H1 (cell line): ENCODE data around the gene OPCML. TPM values are rescaled to one million over a fixed set of nuclear protein-coding genes. Genes with fewer than 3 reads are reported as not detected.

ENCODE experiments used
- CTCF ChIA-PET: fragments of 300-600 bp; sonication (Branson Sonifier 250); formaldehyde crosslinking; loops from one replicate; lab custom pipeline; 2021; ENCODE audit not compliant: partially characterized antibody; lab: Charles Lee
- POLR2A ChIA-PET: fragments of 300-600 bp; sonication (Branson Sonifier 250); formaldehyde crosslinking; loops from one replicate; lab custom pipeline; 2021; ENCODE audit warnings: inconsistent platforms; ENCODE audit not compliant: partially characterized antibody; lab: Charles Lee
- DNase-seq, 2 experiments: peaks; one replicate each; pipeline versions ENCODE4 v3.0.0 to v3.0.0-alpha.2; 2010 to 2022; ENCODE audit warnings: low spot score in 2 of 2, low read depth in 1 of 2, mixed read lengths in 1 of 2
- FAIRE-seq: peaks from 2 replicates; lab custom pipeline; 2011; peaks lifted over from hg19 to GRCh38; lab: Jason Lieb, UNC
- H2AFZ ChIP-seq: 2 replicates; pipeline ENCODE4 v1.8.1; 2012; ENCODE audit warnings: low read length, inconsistent platforms
- H2AK5ac ChIP-seq: 2 replicates; pipeline ENCODE4 v1.6.1; 2013; ENCODE audit warnings: low read depth, low read length
- H2BK120ac ChIP-seq: replicated peaks from 2 replicates; pipeline ENCODE3; 2013; ENCODE audit warnings: low read depth, low read length, inconsistent platforms
- H2BK12ac ChIP-seq: 2 replicates; pipeline ENCODE4 v1.6.1; 2013; ENCODE audit warnings: low read depth, low read length
- H2BK15ac ChIP-seq: 2 replicates; pipeline ENCODE4 v1.6.1; 2013; ENCODE audit warnings: low read length
- H2BK20ac ChIP-seq: 2 replicates; pipeline ENCODE4 v1.6.1; 2013; ENCODE audit warnings: low read length
- H2BK5ac ChIP-seq: 2 replicates; pipeline ENCODE4 v1.6.1; 2013; ENCODE audit warnings: low read depth, low read length
- H3K14ac ChIP-seq: 2 replicates; pipeline ENCODE4 v1.6.1; 2013; ENCODE audit warnings: inconsistent platforms; ENCODE audit not compliant: insufficient read length
- H3K18ac ChIP-seq: 2 replicates; pipeline ENCODE4 v1.6.1; 2013; ENCODE audit warnings: low read length; ENCODE audit errors: extremely low read depth
- H3K23ac ChIP-seq: 2 replicates; pipeline ENCODE4 v1.6.1; 2013; ENCODE audit warnings: inconsistent platforms; ENCODE audit not compliant: insufficient read length
- H3K23me2 ChIP-seq: 2 replicates; pipeline ENCODE4 v1.6.1; 2013; ENCODE audit warnings: low read depth, low read length
- H3K27ac ChIP-seq: 2 replicates; pipeline ENCODE4 v1.6.1; 2011; ENCODE audit warnings: low read depth, low read length, inconsistent platforms
- H3K27me3 ChIP-seq, 4 experiments: replicated peaks in 1 of 4; 1 replicate in 1 of 4; 2 replicates in 3 of 4; pipeline versions ENCODE4 v1.6.1 to v1.8.1; 2011 to 2013; ENCODE audit warnings: low read length in 3 of 4, mild to moderate bottlenecking in 3 of 4, inconsistent platforms in 2 of 4, mixed read lengths in 2 of 4, moderate library complexity in 1 of 4; ENCODE audit not compliant: control insufficient read depth in 3 of 4, insufficient read depth in 3 of 4; ENCODE audit errors: extremely low read depth in 1 of 4
- H3K36me3 ChIP-seq, 4 experiments: 2 replicates each; pipeline versions ENCODE4 v1.6.1 to v1.8.1; 2011 to 2013; ENCODE audit warnings: mild to moderate bottlenecking in 4 of 4, low read length in 3 of 4, moderate library complexity in 2 of 4, control low read depth in 1 of 4, inconsistent platforms in 1 of 4; ENCODE audit not compliant: insufficient read depth in 4 of 4, control insufficient read depth in 2 of 4
- H3K4ac ChIP-seq: replicated peaks from 2 replicates; pipeline ENCODE3; 2013; ENCODE audit warnings: low read length, low read depth, mixed read lengths, inconsistent platforms; ENCODE audit not compliant: insufficient read length
- H3K4me1 ChIP-seq, 4 experiments: replicated peaks in 1 of 4; 1 replicate in 1 of 4; 2 replicates in 3 of 4; pipeline versions ENCODE4 v1.6.1 to v1.8.1; 2011 to 2013; ENCODE audit warnings: low read length in 3 of 4, inconsistent platforms in 2 of 4, mixed read lengths in 1 of 4; ENCODE audit not compliant: insufficient read depth in 4 of 4, control insufficient read depth in 3 of 4
- H3K4me2 ChIP-seq, 2 experiments: 2 replicates each; pipeline versions ENCODE4 v1.6.1 to v1.8.1; 2011 to 2013; ENCODE audit warnings: low read depth in 2 of 2, low read length in 2 of 2, control low read depth in 1 of 2, inconsistent platforms in 1 of 2, mild to moderate bottlenecking in 1 of 2; ENCODE audit not compliant: insufficient read depth in 1 of 2
- H3K4me3 ChIP-seq, 4 experiments: fragments of 200-600, 300-600 bp in 1 of 4; sonication (generic), shearing (Covaris generic), sonication (Bioruptor Twin) in 1 of 4; 2 replicates each; pipeline versions ENCODE4 v1.5.1 to v1.8.1; 2011 to 2016; ENCODE audit warnings: low read length in 4 of 4, low read depth in 3 of 4, control low read depth in 2 of 4, inconsistent platforms in 2 of 4, mild to moderate bottlenecking in 2 of 4, mixed read lengths in 1 of 4, moderate library complexity in 1 of 4; ENCODE audit not compliant: insufficient read depth in 2 of 4; ENCODE audit errors: extremely low read depth in 1 of 4
- H3K56ac ChIP-seq: replicated peaks from 2 replicates; pipeline ENCODE3; 2013; ENCODE audit warnings: low read depth, mild to moderate bottlenecking, mixed read lengths, low read length, inconsistent platforms; ENCODE audit not compliant: insufficient read length
- H3K79me1 ChIP-seq: 2 replicates; pipeline ENCODE4 v1.6.1; 2013; ENCODE audit warnings: low read depth, low read length, control low read depth
- H3K79me2 ChIP-seq, 2 experiments: 2 replicates each; pipeline versions ENCODE4 v1.6.1 to v1.8.1; 2012 to 2013; ENCODE audit warnings: low read length in 2 of 2, mild to moderate bottlenecking in 2 of 2, inconsistent platforms in 1 of 2; ENCODE audit not compliant: insufficient read depth in 2 of 2, control insufficient read depth in 1 of 2
- H3K9ac ChIP-seq, 4 experiments: replicated peaks in 1 of 4; 1 replicate in 1 of 4; 2 replicates in 3 of 4; pipeline versions ENCODE4 v1.6.1 to v1.8.1; 2011 to 2013; ENCODE audit warnings: low read depth in 3 of 4, low read length in 3 of 4, control low read depth in 2 of 4, mild to moderate bottlenecking in 2 of 4, moderate library complexity in 2 of 4, inconsistent platforms in 1 of 4; ENCODE audit errors: extremely low read depth in 1 of 4
- H3K9me3 ChIP-seq, 2 experiments: 2 replicates each; pipeline versions ENCODE4 v1.6.1 to v1.8.1; 2012 to 2013; ENCODE audit warnings: mild to moderate bottlenecking in 2 of 2, moderate library complexity in 2 of 2, control low read depth in 1 of 2, inconsistent platforms in 1 of 2, low read depth in 1 of 2, low read length in 1 of 2, mixed read lengths in 1 of 2; ENCODE audit not compliant: insufficient read depth in 2 of 2
- H4K20me1 ChIP-seq, 2 experiments: replicated peaks in 1 of 2; 2 replicates each; pipeline versions ENCODE3 to v1.8.1; 2011 to 2013; ENCODE audit warnings: inconsistent platforms in 2 of 2, low read length in 2 of 2, mild to moderate bottlenecking in 1 of 2; ENCODE audit not compliant: insufficient read depth in 2 of 2, control insufficient read depth in 1 of 2
- H4K5ac ChIP-seq: 2 replicates; pipeline ENCODE4 v1.6.1; 2013; ENCODE audit warnings: low read length, low read depth, mixed read lengths, inconsistent platforms; ENCODE audit not compliant: insufficient read length
- H4K8ac ChIP-seq: 2 replicates; pipeline ENCODE4 v1.8.0; 2013; ENCODE audit warnings: mild to moderate bottlenecking, moderate library complexity, low read length, inconsistent platforms; ENCODE audit not compliant: insufficient read depth; ENCODE audit errors: extremely low read depth
- H4K91ac ChIP-seq: replicated peaks from 2 replicates; pipeline ENCODE3; 2013; ENCODE audit warnings: low read length, mixed read lengths, inconsistent platforms; ENCODE audit not compliant: insufficient read length
- ASH2L ChIP-seq: fragments of 200-600, 300-600 bp; sonication (generic); IDR thresholded peaks from one replicate; pipeline ENCODE4 v1.7.1; 2017; ENCODE audit warnings: low read length
- BACH1 ChIP-seq: IDR thresholded peaks from 2 replicates; pipeline ENCODE4 v1.6.1; 2012; ENCODE audit warnings: low read length, improper control_type of control experiment
- CBX5 ChIP-seq: fragments of 300-800, 300-1000 bp; sonication (generic); IDR thresholded peaks from 2 replicates; pipeline ENCODE4 v1.7.1; 2016; ENCODE audit warnings: antibody characterized with exemption, low read length, low read depth
- E2F6 ChIP-seq: IDR thresholded peaks from 2 replicates; pipeline ENCODE4 v1.6.1; 2012; ENCODE audit warnings: inconsistent platforms
- GABPA ChIP-seq: IDR thresholded peaks from 2 replicates; pipeline ENCODE4 v1.6.1; 2011; ENCODE audit warnings: mild to moderate bottlenecking, low read length, moderate library complexity, borderline replicate concordance; ENCODE audit not compliant: insufficient read depth
- NRF1 ChIP-seq: IDR thresholded peaks from 2 replicates; pipeline ENCODE4 v1.6.1; 2011; ENCODE audit warnings: mild to moderate bottlenecking, low read depth, low read length, improper control_type of control experiment
- PHF8 ChIP-seq: fragments of 200-600 bp; sonication (generic); conservative IDR thresholded peaks from 2 replicates; pipeline ENCODE4 v1.7.1; 2012; ENCODE audit warnings: low read depth, mild to moderate bottlenecking, inconsistent platforms, low read length, moderate library complexity
- SAP30 ChIP-seq: fragments of 300-600 bp; sonication (generic); IDR thresholded peaks from 2 replicates; pipeline ENCODE4 v1.7.1; 2012; ENCODE audit warnings: low read length, moderate library complexity, mild to moderate bottlenecking, inconsistent platforms; ENCODE audit not compliant: insufficient read depth, insufficient replicate concordance
- SIX5 ChIP-seq: IDR thresholded peaks from 2 replicates; pipeline ENCODE4 v1.6.1; 2011; ENCODE audit warnings: mild to moderate bottlenecking, low read depth, low read length
- TAF1 ChIP-seq: IDR thresholded peaks from 2 replicates; pipeline ENCODE4 v1.6.1; 2011; ENCODE audit warnings: mild to moderate bottlenecking, low read depth, low read length
- TBP ChIP-seq: IDR thresholded peaks from 2 replicates; pipeline ENCODE4 v1.6.1; 2011; ENCODE audit warnings: low read depth, low read length, improper control_type of control experiment
- TCF12 ChIP-seq: IDR thresholded peaks from 2 replicates; pipeline ENCODE4 v1.6.1; 2011; ENCODE audit warnings: low read depth, mild to moderate bottlenecking, low read length
- TEAD4 ChIP-seq: IDR thresholded peaks from 2 replicates; pipeline ENCODE4 v1.6.1; 2012; ENCODE audit warnings: low read depth, low read length, inconsistent platforms, mixed read lengths
- YY1 ChIP-seq: IDR thresholded peaks from 2 replicates; pipeline ENCODE4 v1.6.1; 2011; ENCODE audit warnings: low read depth, mild to moderate bottlenecking, low read length
- ZNF274 ChIP-seq: IDR thresholded peaks from 2 replicates; pipeline ENCODE4 v1.7.0; 2012; ENCODE audit warnings: low read length, borderline replicate concordance; ENCODE audit errors: extremely low read depth
- WGBS, 2 experiments: shearing (Covaris generic) in 1 of 2; methylation state at CpG; one replicate each; pipeline versions ENCODE4 v1.1.6 to v1.1.7; 2013 to 2015; ENCODE audit warnings: low lambda C conversion rate in 2 of 2, mixed read lengths in 2 of 2, inconsistent platforms in 1 of 2, low coverage in 1 of 2, missing lambda C conversion rate in 1 of 2; ENCODE audit not compliant: insufficient replicate concordance in 2 of 2, insufficient coverage in 1 of 2, insufficient read length in 1 of 2; ENCODE audit errors: extremely low coverage in 1 of 2, missing lambda C conversion rate in 1 of 2; 5-methylcytosine and 5-hydroxymethylcytosine counted together
- polyA plus RNA-seq, 7 experiments: library from polyadenylated mRNA; depleted of rRNA in 3 of 7; stranded (reverse) in 5 of 7; unstranded in 2 of 7; fragments of >200 nt in 5 of 7; fragments of 200-250 nt in 2 of 7; gene quantifications; 1 replicate in 5 of 7; 2 replicates in 1 of 7; 4 replicates in 1 of 7; pipeline versions ENCODE4 v1.2.1 to v1.2.3, GENCODE V29; 2011 to 2013; ENCODE audit warnings: missing spikeins in 2 of 7, mixed read lengths in 2 of 7
- total RNA-seq: library from RNA; stranded (reverse); fragmentation: NEBNext Ultra II Directional; extraction: Animal tissue kit (Norgen Biotek cat#: 25700); gene quantifications from 2 replicates; pipeline ENCODE4 v1.2.1, GENCODE V29; 2021

Gene OPCML
- total and polyA plus RNA-seq, 2 of the 8 experiments (the other 6 are each of a cell fraction or from before 2014, with no cell fraction given) = 2.3 to 3.1 TPM

GRCh38 chr11:133300666-133301065 is 231.6 kb downstream of the OPCML start:
- no peak overlapping the region for H2AK5ac ChIP-seq
- no peaks in the 10 kb centered on the region for H3K9me3 ChIP-seq
- H4K20me1 ChIP-seq = no peaks in the 10 kb centered on the region
- ChIA-PET CTCF (no interaction called here), POLR2A (no interaction called here)
- no peaks in the 10 kb centered on the region for H3K36me3 ChIP-seq
- peaks cover 0 to 3% (median 0%) of the 10 kb centered on the region in 4 experiments; a peak in 1 of 7 replicates for H3K4me1 ChIP-seq
- H3K18ac ChIP-seq = no peak overlapping the region
- H2BK5ac ChIP-seq = no peak overlapping the region
- no peak overlapping the region for H2BK15ac ChIP-seq
- H3K79me1 ChIP-seq = no peaks in the 10 kb centered on the region
- H3K4ac ChIP-seq = no peak overlapping the region
- no peak overlapping the region for H3K14ac ChIP-seq
- H3K23me2 ChIP-seq = no peaks in the 10 kb centered on the region
- H2BK12ac ChIP-seq = no peak overlapping the region
- no peaks in the 10 kb centered on the region for H3K79me2 ChIP-seq
- no peak overlapping the region for H3K4me2 ChIP-seq
- no peak overlapping the region for H2AFZ ChIP-seq
- no peak for DNase-seq
- H3K56ac ChIP-seq = no peak overlapping the region
- no peak for FAIRE-seq
- H2BK120ac ChIP-seq = no peak overlapping the region
- no peak overlapping the region for H3K9ac ChIP-seq
- no peaks in the 10 kb centered on the region for H3K27me3 ChIP-seq
- H4K8ac ChIP-seq = no peak overlapping the region
- H3K23ac ChIP-seq = no peak overlapping the region
- no peak overlapping the region for H4K5ac ChIP-seq
- 80% methylated on average over 3 of the region's 3 CpGs; no CpG with 5 or more reads in 1 of the 2 experiments for WGBS, 2 experiments
- no peak overlapping the region for H3K27ac ChIP-seq
- no peak overlapping the region for H3K4me3 ChIP-seq
- no peak overlapping the region for H2BK20ac ChIP-seq
- no peak overlapping the region for H4K91ac ChIP-seq
- TF ChIP-seq ASH2L (no peak), ZNF274 (no peak), TBP (no peak), TCF12 (no peak), NRF1 (no peak), E2F6 (no peak), PHF8 (no peak), GABPA (no peak), SIX5 (no peak), BACH1 (no peak), CBX5 (no peak), TAF1 (no peak), SAP30 (no peak), YY1 (no peak), TEAD4 (no peak)
